Measurements from ENCODE around the gene PPAT.
A peak's percentile ranks its signal among the peaks of the same experiment; 100 is the strongest.
"Not testable (repeated sequence)": the region's sequence is repeated elsewhere in the genome, so short reads cannot be mapped to it uniquely, and the experiment has no call there.

The PPAT gene

GRCh38 chr4:56435140-56435926, at the start of gene PPAT:
PPAT (minus strand) TSS chr4:56435615; CDS start chr4:56435477, 138 bp downstream.
- peak; percentile 99 for DNase-seq
- in situ Hi-C loops (cut with MboI; ENCODE audit: low pct_unique_long_range_greater_than_20kb, low sequenced_read_pairs) = no loop called here

GRCh38 chr4:56480691-56481090, 45.3 kb upstream of the PPAT start:
- in situ Hi-C loops (cut with MboI; ENCODE audit: low pct_unique_long_range_greater_than_20kb, low sequenced_read_pairs) = no loop called here
- no peak for DNase-seq

GRCh38 chr4:56477192-56477702, 41.8 kb upstream of the PPAT start:
- in situ Hi-C loops (cut with MboI; ENCODE audit: low pct_unique_long_range_greater_than_20kb, low sequenced_read_pairs) = no loop called here
- no peak for DNase-seq

- in situ Hi-C loops (cut with MboI; ENCODE audit: low pct_unique_long_range_greater_than_20kb, low sequenced_read_pairs) = no loop called here
- DNase-seq = no peak
Measured at GRCh38 chr4:56475917-56476316, 40.5 kb upstream of the PPAT start.

GRCh38 chr4:56469489-56470210, 34.2 kb upstream of the PPAT start:
- in situ Hi-C loops (cut with MboI; ENCODE audit: low pct_unique_long_range_greater_than_20kb, low sequenced_read_pairs) = no loop called here
- DNase-seq = peak; percentile 77

GRCh38 chr4:56468097-56468422, 32.6 kb upstream of the PPAT start:
- in situ Hi-C loops (cut with MboI; ENCODE audit: low pct_unique_long_range_greater_than_20kb, low sequenced_read_pairs) = no loop called here
- DNase-seq = no peak

GRCh38 chr4:56467284-56468096, 32.1 kb upstream of the PPAT start, which contains the start of gene SRP72:
SRP72 (plus strand) TSS chr4:56467617; CDS start chr4:56467636, 19 bp downstream.
- in situ Hi-C loops (cut with MboI; ENCODE audit: low pct_unique_long_range_greater_than_20kb, low sequenced_read_pairs) = no loop called here
- DNase-seq = peak; percentile 88

- no peak for DNase-seq
- in situ Hi-C loops (cut with MboI; ENCODE audit: low pct_unique_long_range_greater_than_20kb, low sequenced_read_pairs) = no loop called here
Measured at GRCh38 chr4:56466910-56467283, 31.5 kb upstream of the PPAT start.

- in situ Hi-C loops (cut with MboI; ENCODE audit: low pct_unique_long_range_greater_than_20kb, low sequenced_read_pairs) = not testable (repeated sequence)
- DNase-seq = peak; percentile 48
Measured at GRCh38 chr4:56466296-56466761, 30.9 kb upstream of the PPAT start.

- in situ Hi-C loops (cut with MboI; ENCODE audit: low pct_unique_long_range_greater_than_20kb, low sequenced_read_pairs) = no loop called here
- DNase-seq = no peak
Measured at GRCh38 chr4:56465599-56466295, 30.3 kb upstream of the PPAT start.

- DNase-seq = no peak
- in situ Hi-C loops (cut with MboI; ENCODE audit: low pct_unique_long_range_greater_than_20kb, low sequenced_read_pairs) = no loop called here
Measured at GRCh38 chr4:56464581-56464980, 29.2 kb upstream of the PPAT start.

GRCh38 chr4:56463711-56464110, 28.3 kb upstream of the PPAT start:
- in situ Hi-C loops (cut with MboI; ENCODE audit: low pct_unique_long_range_greater_than_20kb, low sequenced_read_pairs) = no loop called here
- peak; percentile 24 for DNase-seq

- no peak for DNase-seq
- in situ Hi-C loops (cut with MboI; ENCODE audit: low pct_unique_long_range_greater_than_20kb, low sequenced_read_pairs) = no loop called here
Measured at GRCh38 chr4:56462157-56462556, 26.7 kb upstream of the PPAT start.

- in situ Hi-C loops (cut with MboI; ENCODE audit: low pct_unique_long_range_greater_than_20kb, low sequenced_read_pairs) = no loop called here
- DNase-seq = no peak
Measured at GRCh38 chr4:56460085-56460484, 24.7 kb upstream of the PPAT start.

- no peak for DNase-seq
- in situ Hi-C loops (cut with MboI; ENCODE audit: low pct_unique_long_range_greater_than_20kb, low sequenced_read_pairs) = no loop called here
Measured at GRCh38 chr4:56450342-56450741, 14.9 kb upstream of the PPAT start.

GRCh38 chr4:56449475-56449874, 14.1 kb upstream of the PPAT start:
- in situ Hi-C loops (cut with MboI; ENCODE audit: low pct_unique_long_range_greater_than_20kb, low sequenced_read_pairs); DNase-seq: not testable (repeated sequence)

- DNase-seq = no peak
Measured at GRCh38 chr4:56448301-56448700, 12.9 kb upstream of the PPAT start.

GRCh38 chr4:56445699-56446098, 10.3 kb upstream of the PPAT start:
- in situ Hi-C loops (cut with MboI; ENCODE audit: low pct_unique_long_range_greater_than_20kb, low sequenced_read_pairs) = no loop called here
- DNase-seq = no peak

More at GRCh38 chr4:56448301-56448700, 12.9 kb upstream of the PPAT start:
- in situ Hi-C loops (cut with MboI; ENCODE audit: low pct_unique_long_range_greater_than_20kb, low sequenced_read_pairs) = no loop called here

GRCh38 chr4:56444719-56445118, 9.3 kb upstream of the PPAT start:
- in situ Hi-C loops (cut with MboI; ENCODE audit: low pct_unique_long_range_greater_than_20kb, low sequenced_read_pairs) = no loop called here
- no peak for DNase-seq
